GM21390 (cell line): Measurements from ENCODE around the gene RHOB.

Experiments used
- ATAC-seq: cut with Tn5 transposase; IDR thresholded peaks from one replicate; pipeline ENCODE4 v1.9.1; 2021; ENCODE audit not compliant: unreplicated experiment

The RHOB gene

DNA sequence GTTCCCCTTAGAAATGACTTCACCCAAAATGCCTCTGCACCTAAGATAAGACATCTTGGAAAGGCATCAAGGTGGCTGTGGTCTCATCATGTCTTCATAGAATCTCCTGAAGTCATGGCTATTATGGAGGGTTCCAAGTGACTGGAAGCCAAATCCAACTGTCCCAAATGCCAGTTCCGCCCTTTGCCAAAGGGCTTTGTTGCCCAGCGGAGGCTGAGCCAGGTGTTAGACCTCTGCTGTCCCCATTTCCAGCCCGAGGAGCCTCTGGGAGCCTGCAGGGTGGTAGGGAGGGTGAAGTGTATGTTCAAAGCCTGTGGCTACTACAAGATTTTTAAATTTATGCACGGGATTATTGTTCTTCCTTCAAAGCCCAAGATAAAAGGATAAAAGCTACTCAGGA, 25.7 kb downstream of the RHOB start:
- ATAC-seq, result no peak

DNA sequence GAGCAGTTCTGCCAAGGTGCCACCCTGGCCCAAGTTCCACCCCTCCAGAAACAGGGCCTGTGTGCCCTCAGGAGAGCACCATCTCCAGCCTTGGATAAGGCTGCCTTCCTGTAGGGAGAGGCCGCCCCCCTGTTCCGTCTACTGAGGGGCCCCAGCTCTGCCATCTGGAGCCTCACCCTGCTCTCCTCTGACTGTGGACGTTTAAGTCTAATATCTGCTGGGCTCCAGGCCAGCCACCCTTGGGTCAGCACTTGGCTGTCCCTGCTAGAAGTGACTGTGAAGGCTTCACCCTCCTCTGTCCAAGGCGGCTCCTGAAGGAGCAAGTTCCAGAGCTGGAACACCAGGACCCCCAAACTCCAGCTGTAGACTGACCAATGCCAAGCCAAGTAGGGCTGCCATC, 26.3 kb downstream of the RHOB start:
- no peak for ATAC-seq

DNA sequence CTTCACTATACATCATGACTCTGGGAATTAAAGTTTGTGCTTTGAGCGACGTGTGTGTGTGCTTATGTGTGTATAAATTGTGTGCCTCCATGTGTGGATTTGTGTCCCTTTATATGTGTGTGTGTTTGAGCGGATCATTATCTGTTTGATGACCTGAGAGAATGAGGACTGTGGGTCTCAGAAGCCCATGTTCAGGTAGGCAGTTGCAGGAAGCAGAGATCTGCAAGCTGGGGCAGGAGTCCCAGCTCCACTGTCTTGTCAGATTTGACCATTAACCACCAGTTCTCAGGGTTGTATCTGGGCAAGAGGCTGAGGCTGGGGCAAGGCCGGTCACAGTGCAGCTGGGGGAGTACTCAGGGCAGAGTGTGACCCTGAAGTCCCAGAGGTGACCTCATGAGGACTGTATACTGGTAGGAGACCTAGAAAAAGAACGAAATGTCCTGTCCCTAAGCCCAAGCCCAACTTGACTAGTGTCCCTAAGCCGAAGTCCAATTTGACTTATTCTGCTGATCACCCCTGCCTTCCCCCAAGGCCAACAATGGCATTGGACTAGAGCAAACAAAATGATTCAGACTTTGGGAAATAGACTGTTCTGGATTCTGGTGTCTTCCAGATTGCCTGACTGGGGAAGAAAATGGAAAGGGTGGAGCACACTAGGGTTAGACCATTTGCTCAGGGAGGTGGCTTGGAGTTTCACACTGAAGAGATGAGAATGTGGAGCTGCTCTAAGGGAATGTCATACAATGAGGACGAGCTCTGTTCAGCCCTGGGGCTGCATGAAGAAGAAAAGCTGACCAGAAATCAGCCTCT, 28.1 kb downstream of the RHOB start:
- no peak for ATAC-seq

DNA sequence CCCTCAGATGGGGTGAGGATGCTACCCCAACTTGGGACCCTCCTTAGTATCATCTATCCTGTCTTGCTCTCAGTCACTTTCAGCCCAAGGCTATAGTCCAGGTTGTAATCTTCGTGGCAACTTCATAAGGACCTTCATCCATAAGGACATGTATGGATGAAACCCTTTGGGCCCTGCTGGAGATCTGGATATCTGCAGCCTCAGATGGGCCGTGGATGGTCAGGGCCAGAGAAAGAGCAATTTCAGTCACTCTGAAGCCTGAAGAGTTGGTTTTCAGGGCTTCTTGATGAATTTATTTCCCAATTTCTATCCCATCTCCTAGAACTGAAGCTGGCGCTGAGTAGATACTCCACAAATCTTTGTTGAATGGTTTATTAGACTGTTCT, 28.7 kb downstream of the RHOB start:
- no peak for ATAC-seq

DNA sequence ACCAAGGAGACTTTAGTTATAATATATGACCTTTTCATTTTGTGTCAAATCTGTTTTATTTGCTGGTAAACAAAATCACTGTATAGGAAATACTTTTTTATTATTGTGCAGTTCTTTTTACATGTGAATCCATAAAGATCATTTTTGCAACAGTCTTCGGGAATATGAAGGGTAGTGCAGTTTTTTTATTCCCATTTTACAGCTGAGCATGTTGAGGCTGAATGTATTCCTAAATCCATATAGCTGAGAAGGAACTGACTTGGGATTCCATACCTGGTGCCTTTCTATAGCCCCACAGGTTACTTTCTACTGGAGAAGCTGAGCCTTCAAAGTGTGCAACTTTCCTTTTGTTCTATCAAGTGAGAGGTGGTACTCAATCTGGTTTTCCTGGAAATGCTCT, 29.6 kb downstream of the RHOB start:
- no peak for ATAC-seq

DNA sequence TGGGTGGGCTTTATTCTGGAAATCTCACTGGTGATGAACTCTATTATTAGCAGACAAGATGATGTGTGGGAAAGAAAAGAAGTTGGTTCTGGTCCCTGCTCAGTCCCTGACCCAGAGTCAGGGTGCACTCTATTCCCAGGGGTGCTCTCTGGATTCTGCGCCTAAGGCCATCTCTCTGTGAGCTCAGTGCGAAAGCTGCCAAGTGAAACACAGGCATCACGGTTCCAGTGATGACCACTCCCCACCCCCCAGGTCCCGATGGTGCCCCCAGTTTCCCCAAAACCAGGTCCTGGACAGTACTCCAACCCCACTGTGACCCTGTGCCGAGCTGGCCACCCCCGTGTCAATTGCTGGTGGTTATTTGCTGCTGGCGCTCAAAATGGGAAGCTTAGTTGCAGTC, 30.1 kb downstream of the RHOB start:
- ATAC-seq, result no peak

DNA sequence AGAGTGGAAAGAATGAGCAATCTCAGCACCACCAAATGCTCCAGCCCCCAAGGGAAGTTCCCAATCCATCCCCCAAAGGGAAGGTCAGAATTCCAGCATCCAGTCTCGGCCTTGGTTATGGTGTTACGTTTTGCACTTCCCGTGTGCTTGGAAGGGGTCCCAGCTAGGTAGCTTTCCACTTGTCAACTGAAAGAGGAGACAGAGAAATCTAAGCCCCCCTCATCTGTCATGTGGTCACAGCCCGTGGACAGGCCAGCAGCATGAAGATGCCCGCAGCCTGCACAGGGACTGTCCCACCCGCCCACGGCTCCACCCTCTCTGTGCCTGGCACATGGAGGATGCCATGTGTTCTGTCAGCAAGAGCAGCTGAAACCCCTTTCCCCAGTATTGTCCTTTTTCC, 32.1 kb downstream of the RHOB start:
- no peak for ATAC-seq

DNA sequence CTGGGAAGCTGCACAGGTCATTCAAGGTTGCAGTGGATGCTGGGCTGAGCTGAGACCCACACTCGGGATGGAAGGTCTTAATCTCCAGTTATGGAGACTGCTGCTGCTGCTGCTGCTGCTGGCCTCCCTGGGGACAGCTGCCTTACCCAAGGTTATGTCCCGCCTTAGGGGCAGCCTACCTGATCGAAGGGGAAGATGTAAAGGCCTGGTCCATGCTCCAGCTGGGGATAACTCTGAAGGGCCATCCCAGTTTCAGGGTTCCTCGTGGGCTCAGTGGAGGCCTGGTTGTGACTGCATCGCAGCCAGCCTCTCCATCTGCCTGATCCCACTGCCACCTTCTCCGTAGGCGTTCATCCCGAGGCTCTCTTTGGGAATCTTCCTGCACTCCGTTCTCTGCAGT, 33.0 kb downstream of the RHOB start:
- no peak for ATAC-seq

DNA sequence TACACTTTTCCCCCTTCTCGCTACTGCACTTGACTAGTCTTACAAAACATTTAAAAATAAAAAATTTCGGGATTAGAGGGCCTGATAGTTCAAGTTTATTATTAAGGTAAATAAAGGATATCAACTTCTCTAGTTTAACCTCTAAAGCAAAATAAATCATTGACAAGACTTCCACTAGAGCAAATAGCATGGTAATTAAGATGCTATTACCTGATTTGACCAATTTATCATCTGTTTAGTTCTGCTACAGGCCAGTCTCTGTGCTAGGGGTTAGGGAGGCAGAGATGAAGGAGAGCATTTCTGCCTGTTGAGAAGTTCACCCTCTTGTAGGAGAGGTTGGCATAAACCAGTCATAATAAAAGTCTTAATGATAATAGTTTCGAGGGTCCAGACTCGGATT, 34.0 kb downstream of the RHOB start:
- no peak for ATAC-seq

DNA sequence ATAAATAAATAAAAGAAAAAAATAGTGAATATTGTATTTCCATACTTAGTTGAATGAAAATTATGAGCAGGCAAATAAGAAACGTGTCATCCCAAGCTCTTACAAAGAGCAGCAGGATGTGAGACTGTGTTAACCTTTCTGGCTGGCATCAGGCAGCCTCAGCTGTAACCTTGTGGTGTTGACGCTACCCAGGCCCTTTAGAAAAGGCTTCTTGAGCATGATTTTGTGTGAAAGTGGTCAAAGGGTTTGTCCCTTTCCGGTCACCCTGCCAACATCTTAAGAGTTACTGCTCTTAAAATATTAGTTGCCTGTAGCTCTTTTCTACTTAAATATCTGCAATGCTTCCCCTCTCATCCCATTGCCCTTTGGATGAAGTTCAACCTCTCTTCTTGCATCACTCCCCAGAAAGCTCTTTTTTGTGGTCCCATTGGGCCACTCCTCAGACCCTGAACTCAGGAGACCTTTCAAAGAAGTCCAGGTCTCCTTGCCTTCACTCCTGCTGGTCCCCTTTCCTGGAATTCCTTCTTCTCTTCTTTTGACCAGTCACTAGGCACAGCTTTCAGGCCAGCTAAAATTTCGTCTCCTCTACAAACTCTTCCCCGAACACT, 35.0 kb downstream of the RHOB start:
- no peak for ATAC-seq

DNA sequence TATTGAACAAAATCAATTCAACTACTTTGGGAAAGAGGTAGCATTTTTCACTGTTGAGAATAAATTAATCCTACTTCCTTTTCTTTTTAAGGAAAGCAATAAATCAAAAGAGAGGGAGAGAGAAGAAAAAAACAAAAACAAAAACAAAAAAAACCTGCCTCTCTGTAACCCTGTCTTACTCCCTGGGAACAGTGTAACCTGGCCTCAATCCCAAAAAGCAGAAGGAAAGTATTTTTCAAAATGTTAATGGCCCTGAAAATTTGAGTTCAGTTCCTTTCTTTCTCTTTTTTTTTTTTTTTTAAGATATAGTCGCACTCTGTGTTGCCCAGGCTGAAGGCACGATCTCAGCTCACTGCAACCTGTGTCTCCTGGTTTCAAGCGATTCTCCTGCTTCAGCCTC, 35.9 kb downstream of the RHOB start:
- ATAC-seq, result no peak

DNA sequence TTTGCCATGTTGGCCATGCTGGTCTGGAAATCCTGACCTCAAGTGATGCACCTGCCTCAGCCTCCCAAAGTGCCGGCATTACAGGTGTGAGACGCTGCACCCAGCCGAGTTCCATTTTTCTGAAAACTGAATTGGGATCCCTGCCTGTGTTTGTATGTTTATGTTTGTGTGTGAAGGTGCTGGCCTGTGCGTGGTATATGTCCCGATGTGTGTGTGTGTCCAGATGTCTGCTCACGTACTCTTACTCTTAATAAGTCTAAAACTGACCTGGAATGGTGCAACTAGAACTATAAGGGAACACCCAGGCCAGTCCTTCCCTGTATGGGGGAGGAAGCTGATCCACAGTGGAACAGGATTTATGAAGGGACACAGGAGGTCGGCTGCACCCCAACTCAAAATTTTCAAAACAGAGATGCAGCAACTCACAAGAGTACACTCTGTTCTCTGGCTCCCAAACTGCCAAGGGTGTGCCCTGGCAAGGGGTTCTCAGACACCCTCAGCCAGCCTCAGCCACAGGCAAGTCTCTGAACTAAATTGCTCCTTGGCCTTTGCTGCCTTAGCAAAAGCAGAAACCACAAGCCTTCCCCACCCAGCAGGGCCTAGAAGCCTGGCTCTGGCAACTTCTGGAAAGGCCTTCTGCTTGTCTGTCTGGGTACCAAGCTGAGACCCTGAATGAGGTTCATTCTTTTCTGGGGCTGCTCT, 36.5 kb downstream of the RHOB start:
- no peak for ATAC-seq

DNA sequence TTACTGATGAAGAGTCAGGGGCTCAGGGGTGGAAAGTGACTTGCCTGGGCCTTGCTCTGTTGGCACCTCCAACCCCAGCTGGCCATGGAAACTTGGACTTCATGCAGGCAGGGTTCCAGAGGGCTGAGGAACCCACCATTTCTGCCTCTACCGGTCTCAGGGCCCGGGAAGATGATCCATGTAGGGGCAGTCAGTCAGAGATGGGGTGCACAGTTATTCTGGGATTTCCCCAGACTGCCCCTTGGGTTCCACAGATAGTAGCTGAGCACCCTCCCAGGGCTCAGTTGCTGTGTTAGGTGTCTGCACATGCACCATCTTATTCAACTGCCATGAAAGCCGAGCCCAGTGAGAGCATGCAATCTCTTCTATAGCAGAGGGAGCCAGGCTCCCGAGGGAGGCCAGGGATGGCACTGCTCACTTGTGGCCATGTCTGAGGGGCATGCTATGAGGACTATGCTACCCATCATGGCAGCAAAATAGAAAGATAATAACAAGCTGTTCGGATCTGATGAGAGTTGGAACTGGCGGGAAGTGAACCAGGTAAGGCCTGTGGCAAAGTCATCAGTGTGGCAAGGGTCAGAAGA, 37.3 kb downstream of the RHOB start:
- no peak for ATAC-seq

DNA sequence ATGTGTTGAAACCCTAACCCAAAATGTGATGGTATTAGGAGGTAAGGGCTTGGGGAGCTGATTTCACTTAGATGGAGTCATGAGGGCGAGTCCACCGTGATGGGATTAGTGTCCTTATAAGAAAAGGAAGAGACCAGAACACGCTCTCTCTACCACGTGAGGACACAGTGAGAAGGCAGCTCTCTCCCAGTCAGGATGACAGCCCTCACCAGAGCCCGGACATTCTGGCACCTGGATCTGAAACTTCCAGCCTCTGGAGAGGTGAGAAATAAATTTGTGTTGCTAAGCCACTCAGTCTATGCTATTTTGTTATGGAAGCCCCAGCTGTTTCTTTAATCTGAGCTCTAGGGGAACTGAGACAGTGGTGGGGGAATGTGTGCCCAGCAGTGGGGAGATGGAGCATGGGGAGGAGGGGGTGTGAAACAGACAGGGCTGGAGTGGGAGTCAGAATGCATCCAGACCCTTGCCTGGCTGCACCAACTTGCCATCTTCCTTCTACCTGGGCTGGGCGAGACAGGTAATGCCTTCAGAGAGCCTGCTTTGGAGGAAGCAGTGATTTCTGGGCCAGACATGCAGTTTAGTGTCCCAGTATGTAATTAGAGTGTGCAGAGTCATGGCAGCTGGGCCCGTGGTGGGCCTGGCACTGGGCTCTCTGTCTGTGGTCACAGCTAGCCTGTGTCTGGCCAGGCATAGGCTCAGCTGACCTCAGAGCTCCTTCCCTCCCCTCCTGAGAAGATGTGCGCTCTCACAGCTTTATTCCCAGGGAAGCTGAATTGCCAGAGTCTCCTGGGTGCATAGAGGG, 38.1 kb downstream of the RHOB start:
- no peak for ATAC-seq

DNA sequence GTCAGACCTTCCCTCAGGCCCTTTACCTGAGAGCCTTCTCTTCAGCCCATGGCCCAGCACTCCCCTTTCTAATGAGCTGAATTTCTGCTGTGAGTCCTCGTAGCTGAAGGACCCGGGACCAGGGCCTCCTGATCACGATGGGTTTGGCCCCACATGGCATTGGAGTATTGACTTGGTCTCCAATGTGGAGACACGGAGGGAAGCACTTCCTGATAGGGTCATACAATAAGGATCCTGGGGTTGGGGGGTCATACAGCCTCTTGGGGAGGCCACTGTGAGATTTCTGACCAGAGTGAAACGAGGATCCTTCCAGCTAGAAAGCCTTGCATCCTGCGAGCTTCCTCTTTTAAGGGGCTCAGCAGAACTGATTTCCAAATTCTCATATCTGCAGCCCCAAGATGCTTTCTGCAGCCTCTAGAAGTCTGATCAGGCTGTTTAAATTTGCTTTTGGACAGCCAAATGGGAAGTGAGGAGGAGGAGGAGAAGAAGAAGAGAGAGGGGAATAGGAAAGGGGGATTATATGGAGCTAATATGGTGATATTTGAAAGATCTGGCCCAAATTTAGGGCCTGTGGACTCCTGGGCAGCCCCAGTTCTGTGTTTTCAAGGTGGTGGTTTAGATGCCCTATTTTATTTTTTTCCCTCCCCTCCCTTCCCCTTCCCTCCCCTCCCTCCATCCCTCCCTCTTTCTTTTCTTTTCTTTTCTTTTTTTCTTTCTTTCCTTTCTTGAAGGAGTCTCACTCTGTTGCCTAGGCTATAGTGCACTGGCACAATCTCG, 38.9 kb downstream of the RHOB start:
- no peak for ATAC-seq

DNA sequence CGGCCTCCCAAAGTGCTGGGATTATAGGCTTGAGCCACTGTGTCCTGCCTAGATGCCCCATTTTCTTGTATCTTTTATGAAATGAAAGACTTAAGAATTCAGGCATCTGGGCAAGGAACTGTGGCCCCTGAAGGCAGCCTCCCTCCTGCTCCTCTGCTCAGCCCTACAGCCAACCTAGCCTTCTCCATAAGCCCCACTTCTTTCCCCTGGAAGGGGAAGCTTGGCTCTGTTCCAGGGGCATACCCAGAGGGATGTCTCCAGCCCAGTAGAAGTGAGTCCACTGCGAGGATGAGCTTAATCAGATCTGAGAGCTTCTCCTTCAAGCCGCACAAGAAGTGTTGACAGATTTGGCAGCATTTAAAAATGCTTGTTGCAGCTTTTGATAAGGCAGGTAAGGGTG, 39.7 kb downstream of the RHOB start:
- ATAC-seq, result no peak

DNA sequence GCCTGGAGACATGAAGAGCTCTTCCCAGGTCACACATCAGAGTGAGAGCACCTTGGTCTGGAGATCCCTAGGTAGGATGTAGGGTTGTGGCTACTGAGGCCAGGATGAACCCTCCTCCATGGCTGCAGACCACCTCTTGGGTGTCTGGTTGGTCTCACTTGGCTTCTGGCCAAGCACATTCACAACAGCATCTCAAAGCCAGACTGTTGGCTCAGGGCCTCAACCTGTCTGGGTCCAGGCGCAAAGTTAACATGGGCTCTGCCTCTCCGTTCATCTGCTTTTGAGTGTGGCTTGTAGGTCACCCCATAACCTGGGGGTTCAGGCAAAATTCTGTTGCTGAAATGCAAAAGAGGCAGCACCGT, 40.1 kb downstream of the RHOB start:
- ATAC-seq, result no peak

DNA sequence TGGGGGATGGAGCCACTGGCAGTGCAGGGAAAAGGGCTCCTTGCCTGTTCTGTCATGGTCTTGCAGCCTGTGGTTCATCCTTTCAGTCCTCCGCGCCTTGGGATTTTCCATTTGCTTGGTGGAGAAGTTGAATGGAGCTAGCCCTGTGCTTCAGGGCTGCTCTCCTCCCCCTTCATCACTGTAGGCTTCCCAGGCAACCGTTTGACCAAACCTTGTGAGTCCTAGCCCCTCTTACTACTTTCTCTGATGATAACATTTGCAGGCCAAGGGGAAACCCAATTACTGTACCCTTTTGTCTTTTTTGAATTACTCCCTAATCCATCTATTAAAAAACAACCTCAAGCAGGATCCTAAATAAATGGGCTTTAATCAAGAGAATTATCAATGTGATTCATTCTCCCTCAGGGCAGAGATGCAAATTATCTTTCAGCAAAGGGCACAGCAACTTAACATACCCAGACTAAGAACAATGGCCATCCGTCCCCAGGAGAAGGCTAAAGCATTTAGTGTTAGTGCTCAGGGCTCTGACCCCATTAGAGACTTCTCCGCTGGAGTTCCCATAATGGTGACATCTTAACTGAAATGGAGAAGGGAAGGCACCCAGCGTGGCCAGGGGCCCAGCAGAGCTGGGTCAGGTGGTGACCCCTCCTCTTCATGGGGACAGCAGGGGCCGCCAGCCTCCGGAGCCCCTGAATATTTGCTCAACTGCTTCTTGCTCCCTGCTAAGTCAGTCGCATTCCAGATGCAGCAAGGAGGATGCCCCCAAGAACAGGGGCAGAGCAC, 40.7 kb downstream of the RHOB start:
- no peak for ATAC-seq

DNA sequence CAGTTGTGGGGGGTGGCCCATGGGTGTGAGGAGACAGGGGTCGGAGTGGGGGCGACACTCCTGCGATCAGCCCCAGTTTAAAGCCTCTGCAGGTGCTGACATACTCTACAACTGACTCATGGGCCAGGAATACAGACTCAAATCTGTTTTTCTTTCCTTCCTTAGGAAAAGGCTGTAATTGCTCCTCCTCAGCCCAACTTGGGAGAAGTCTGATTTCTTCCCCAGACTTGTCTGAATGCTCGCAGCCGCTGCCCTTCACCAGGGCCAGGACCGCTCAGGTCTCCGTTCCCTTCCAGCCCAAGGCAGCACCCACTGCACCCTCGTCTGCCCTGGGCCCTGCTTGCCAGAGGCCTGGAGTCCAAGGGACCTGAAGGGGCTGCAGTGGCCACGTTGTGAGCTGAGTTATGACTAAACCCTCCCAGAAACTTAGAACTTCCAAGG, 41.3 kb downstream of the RHOB start:
- ATAC-seq, result no peak

DNA sequence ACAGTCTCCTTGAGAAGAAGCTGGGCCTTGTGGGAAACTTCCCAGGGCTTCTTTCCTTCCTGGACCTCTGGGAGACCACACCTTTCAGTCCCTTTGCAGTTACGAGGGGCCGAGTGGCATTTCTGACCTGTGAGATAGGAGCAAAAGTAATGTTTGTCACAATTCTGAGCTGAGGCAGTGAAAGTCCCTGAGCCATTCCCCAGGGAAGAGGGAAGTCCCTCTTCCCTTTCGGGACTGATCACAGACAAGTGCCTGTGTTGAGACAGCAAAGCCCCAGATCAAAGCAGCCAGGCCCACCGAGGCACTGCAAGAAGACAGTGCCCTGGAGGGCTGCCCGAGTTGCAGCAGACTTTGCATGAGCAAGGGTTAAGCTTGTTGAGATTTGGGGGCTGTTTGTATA, 41.9 kb downstream of the RHOB start:
- no peak for ATAC-seq
